GM18499 (cell line): ENCODE results near the gene RAB40C.
"Not testable (repeated sequence)": the region's sequence is repeated elsewhere in the genome, so short reads cannot be mapped to it uniquely, and the experiment has no call there.

Source experiments
- ATAC-seq: cut with Tn5 transposase; IDR thresholded peaks from one replicate; pipeline ENCODE4 v1.9.1; 2021; ENCODE audit warnings: moderate number of reproducible peaks; ENCODE audit not compliant: insufficient read depth, unreplicated experiment

Gene RAB40C

GRCh38 chr16:586645-587590, 2.9 kb upstream of the RAB40C start:
- no peak for ATAC-seq

GRCh38 chr16:588639-588888, 1.3 kb upstream of the RAB40C start:
- ATAC-seq: no peak

DNA sequence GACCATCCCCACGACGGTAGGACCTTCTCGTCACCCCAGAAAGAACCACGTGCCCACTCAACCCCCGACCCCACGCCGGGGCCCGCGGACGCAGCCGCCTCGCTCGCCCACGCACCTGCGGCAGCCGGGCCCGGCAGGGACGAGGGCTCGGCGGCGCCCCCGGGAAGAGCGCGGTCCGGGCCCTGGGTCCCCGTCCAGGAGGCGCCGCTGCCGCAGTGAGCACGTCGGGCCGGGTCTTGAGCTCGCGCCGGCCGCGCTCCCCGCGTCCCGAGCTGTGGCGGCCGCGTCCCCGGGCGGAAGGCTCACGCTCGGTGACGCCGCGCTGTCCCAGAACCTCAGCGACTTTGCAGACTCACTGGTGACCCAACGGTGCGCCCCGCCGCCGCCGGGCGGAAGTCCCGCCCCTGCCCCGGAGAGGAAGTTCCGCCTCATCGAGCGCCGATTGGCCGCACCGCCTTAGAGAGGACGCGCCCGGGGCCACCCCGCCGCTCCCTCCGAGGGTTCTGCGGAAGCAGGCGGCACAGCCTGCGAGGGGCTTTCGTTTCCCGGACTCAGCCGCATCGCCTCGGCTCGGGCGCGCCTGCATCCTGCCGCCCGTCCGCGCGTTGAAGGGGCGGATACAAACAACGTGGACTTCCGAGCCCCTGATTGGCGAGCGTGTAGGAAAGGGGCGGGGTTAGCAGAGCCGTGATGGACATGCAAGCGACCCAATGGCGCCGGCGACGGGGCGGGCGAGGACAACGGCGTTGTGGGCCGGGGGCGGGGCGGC, 793 bp upstream of the RAB40C start:
- peak; percentile 55 for ATAC-seq

DNA sequence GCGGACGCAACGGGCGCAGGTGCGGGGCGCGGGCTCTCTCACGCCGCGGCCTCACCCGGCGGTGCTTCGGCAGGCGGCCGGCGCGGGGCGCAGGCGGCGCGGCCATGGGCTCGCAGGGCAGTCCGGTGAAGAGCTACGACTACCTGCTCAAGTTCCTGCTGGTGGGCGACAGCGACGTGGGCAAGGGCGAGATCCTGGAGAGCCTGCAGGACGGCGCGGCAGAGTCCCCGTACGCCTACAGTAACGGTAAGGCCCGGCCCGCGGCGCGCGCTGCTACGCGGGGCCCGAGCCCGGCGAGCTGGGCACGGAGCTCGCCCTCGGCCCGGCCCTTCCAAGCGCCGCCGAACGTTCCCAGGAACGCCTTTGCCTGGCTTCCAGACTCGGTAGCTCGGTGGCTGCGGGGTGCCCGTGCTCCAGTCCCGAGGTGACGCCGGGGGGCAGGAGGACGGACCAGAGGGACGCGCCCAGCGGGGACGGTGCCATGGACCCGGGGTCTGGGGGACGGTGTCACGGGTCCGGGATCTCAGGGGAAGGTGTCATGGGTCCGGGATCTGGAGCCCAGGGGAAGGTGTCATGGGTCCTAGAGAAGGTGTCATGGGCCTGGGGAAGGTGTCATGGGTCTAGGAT, 435 bp downstream of the RAB40C start:
- ATAC-seq: no peak

- no peak for ATAC-seq
Observed at GRCh38 chr16:590815-591200, 942 bp downstream of the RAB40C start.

- no peak for ATAC-seq
Observed at GRCh38 chr16:591231-591630, 1.4 kb downstream of the RAB40C start.

GRCh38 chr16:591892-592517, 2.1 kb downstream of the RAB40C start:
- no peak for ATAC-seq

DNA sequence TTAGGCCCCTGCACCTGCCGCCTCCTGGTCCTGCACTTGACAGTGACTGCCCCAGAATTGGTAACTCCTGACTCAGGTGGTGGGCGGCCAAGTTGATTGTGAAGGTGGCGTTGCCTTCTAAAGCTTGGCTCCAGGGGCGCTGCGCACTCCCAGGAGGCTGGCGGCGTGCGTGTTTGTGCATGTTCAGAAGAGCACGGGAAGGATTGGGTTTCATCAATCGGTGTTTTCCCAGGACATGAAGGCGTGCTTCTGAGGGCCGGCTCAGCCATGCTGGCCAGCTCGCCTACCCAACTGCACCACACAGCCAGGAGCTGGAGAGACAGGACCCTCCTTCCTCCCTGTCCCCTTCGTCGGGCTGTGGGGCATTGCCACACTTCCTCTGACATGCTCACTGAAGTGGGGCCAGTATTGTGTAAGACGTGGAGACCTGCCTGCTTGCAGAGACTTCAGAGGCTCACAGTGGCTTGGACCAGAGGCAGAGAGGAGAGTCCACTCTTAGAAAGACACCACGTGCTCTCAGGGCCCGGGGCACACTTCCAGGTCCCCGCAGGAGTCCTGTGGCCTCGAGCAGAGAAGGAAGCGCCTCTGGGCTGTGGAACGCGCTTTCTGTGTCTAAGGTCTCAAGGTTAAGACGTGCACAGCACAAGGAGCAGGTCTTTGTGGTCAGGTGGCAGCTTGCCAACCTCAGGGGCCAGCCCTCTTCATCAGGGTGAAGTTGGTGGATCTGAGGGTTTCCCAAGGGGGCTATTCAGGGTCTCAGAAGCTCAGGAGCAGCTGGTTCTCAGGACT, 2.8 kb downstream of the RAB40C start:
- no peak for ATAC-seq

GRCh38 chr16:593406-593805, 3.5 kb downstream of the RAB40C start:
- ATAC-seq: no peak

DNA sequence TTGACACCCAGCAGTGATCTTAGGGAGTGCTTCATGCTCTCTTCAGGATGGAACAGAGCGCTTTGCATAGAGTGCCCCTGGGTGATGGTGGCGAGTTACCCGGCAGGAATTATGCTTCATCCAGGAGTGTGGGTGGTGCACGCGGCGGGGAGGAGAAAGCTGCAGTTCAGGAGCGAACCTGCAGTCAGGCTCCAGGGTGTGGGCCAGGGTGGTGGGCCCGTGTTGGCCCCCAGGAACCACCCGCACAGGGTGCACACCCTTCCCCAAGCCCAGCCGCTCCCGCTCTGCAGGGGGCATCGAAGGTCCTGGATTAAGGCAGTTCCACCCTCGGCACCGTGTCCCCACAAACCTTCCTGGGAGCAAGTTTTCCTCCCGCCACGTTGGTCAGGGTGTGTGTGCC, 3.9 kb downstream of the RAB40C start:
- ATAC-seq: no peak

DNA sequence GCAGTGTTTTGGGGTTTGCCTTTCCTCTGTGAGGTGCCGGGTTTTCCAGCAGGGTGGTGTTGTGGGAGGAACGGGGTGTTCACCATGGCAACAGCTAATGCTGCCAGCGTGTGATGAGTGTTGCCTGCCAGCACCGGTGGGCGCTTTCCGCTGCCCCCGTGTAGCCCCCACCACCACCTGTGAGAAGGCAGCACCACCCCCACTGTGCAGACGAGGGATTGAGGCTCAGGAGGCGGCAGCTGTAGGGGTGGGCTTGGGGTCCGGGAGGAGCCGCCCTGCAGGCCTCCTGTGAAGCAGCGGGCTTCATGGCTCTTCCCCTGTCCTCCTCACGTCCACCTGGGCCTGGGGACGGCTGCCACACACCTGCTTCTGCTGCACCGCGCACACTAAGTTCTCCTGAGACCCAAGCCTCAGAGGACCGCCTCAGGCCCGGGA, 5.2 kb downstream of the RAB40C start:
- no peak for ATAC-seq

DNA sequence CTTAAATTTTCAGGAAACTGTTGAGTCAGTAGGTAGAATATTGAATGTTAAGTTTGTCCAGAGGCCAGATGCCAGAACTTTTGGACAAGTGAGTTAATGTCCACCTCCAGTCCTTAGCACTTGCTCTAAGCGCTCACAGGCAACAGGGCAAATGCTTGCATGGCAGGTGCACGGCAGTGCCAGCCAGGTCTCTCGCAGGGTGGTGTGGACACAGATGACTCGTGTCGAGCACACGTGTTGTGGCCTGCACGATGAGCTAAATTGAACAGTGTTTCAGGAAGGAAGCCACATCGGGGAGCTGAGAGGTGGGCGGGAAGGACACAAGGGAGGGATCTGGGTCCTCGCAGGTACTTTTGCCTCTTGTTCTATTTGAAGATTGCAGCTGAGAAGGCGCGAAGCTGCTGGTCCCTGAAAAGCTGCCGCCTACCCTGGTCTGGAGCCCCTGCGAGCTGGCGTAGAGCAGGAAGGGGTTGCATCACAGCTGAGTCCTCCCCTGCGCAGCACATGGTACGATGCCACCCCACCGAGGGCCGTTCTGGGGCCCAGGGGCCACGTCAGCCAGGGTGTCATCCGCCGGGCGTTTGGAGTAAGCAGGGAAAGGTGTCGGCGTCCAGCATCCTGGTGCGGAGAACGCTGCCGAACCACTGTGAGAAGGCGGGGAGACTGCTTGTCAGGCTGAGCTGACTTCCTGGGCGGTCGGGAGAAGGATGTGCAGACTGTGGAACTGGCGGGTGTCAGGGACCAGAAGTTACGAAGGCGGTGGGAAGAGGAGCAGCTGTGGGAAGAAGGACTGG, 6.3 kb downstream of the RAB40C start:
- ATAC-seq: no peak

- no peak for ATAC-seq
Observed at GRCh38 chr16:596736-597060, 6.8 kb downstream of the RAB40C start.

- not testable (repeated sequence) for ATAC-seq
Observed at GRCh38 chr16:597655-598054, 7.8 kb downstream of the RAB40C start.

DNA sequence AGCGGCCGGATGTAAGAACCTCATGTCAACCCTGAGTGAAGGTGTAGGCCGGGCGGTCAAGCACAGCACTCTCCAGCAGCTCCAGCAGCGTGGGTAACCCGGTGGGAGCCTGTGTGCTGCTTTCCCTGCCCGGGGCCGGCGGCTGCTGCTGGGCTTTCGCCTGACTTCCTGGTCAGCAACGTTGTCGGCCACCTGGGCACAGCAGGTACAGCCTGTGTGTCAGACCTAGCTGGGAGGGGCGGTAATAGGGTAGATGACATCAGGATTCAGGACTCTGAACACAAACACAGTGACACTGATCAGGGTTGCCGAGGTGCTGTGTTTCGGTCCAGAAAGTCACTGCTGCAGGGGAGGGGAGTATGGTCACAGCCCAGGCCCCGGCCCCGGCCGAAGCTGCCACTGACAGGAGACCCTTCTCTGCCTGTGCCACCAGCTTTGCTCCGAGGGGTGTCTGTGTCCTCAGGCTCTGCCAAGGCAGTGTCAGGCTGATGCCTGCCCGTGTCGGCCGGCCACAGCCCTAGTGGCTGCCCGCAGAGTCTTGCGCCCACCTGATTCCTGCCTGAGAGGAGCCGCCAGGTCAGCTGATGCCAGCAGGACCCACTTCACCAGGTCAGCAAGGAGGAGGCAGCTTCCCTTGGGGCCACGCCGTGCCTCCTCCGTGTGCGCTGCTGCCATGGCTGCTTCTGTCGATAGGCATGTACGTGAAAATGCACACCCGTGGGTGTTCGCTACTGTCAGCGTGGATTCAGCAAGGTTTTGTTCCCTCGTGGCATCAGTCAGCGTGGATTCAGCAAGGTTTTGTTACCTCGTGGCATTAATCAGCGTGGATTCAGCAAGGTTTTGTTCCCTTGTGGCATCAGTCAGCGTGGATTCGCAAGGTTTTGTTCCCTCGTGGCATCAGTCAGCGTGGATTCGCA, 9.2 kb downstream of the RAB40C start:
- ATAC-seq: no peak

- no peak for ATAC-seq
Observed at GRCh38 chr16:600781-601180, 10.9 kb downstream of the RAB40C start.

DNA sequence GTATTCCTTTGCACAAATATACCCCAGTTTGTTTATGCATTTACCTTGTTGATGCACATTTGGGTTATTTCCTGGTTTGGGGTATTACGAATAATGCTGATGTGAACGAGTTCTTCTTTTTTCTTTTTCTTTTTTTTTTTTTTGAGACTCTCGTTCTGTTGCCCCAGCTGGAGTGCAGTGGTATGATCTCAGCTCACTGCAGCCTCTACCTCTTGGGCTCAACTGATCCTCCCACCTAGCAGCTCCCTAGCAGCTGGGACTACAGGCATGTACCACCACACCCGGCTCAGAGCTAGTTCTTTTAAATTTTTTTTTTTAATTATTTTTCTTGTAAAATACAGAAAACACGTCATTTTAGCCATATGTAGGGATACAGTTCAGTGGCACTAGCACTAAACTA, 14.1 kb downstream of the RAB40C start:
- ATAC-seq: no peak

DNA sequence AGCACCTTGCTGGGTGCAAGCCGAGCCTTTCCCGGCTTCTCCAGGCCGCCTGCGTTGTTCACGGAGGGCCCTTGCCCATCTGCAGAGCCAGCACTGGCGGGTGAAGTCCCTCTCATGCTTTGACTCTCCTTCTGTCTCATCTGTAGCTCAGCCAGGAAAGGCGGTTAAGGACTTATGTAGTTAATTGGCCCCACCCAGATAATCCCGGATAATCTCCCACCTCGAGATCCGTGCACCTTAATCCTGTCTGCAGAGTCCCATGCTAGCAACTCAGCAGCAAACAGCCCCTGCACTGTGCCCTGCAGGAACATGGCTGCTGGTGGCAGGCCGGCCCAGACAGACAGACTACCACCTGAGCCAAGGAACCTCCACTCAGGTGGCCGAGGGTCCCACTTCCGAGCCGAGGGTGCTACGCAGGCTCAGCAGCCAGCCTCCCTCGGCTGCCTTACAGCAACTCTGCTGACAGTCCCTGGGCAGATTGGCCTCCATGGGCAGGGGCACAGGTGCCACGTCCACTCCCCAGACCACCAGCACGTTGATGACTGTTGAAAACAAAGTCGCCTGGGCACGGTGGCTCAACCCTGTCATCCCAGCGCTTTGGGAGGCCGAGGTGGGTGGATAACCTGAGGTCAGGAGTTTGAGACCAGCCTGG, 16.9 kb downstream of the RAB40C start:
- ATAC-seq: no peak
